Ishikawa (cell line): Measurements from ENCODE around the gene CD19.

Experiments used
- CEBPB ChIP-seq: IDR thresholded peaks from 2 replicates; pipeline ENCODE4 v1.6.1; 2012
- CREB1 ChIP-seq: IDR thresholded peaks from 2 replicates; pipeline ENCODE4 v1.6.1; 2012; ENCODE audit warnings: low read depth
- EGR1 ChIP-seq: IDR thresholded peaks from 2 replicates; pipeline ENCODE4 v1.6.1; 2012
- EP300 ChIP-seq: IDR thresholded peaks from 2 replicates; pipeline ENCODE4 v1.6.1; 2012; ENCODE audit warnings: borderline replicate concordance
- FOXM1 ChIP-seq: IDR thresholded peaks from 2 replicates; pipeline ENCODE4 v1.6.1; 2012; ENCODE audit warnings: low read depth, borderline replicate concordance
- MAX ChIP-seq: IDR thresholded peaks from 2 replicates; pipeline ENCODE4 v1.6.1; 2012
- RAD21 ChIP-seq: IDR thresholded peaks from 2 replicates; pipeline ENCODE4 v1.6.1; 2012; ENCODE audit warnings: low read depth
- REST ChIP-seq: IDR thresholded peaks from 2 replicates; pipeline ENCODE4 v1.6.1; 2012; ENCODE audit warnings: low read depth, mild to moderate bottlenecking
- TCF12 ChIP-seq: IDR thresholded peaks from 2 replicates; pipeline ENCODE4 v1.6.1; 2012; ENCODE audit warnings: low read depth
- YY1 ChIP-seq: IDR thresholded peaks from 2 replicates; pipeline ENCODE4 v1.6.1; 2012; ENCODE audit warnings: low read depth
- ZBTB7A ChIP-seq: IDR thresholded peaks from 2 replicates; pipeline ENCODE4 v1.6.1; 2012; ENCODE audit warnings: low read depth

GRCh38 chr16:28980929-28981328, 49.2 kb downstream of the CD19 start:
- TF ChIP-seq RAD21 (no peak), EP300 (no peak), MAX (no peak), REST (no peak), CEBPB (no peak), EGR1 (no peak), CREB1 (no peak), TCF12 (no peak), FOXM1 (no peak), YY1 (no peak), ZBTB7A (no peak)
